ENCODE measurements around the gene MRPS24.

The MRPS24 gene

DNA sequence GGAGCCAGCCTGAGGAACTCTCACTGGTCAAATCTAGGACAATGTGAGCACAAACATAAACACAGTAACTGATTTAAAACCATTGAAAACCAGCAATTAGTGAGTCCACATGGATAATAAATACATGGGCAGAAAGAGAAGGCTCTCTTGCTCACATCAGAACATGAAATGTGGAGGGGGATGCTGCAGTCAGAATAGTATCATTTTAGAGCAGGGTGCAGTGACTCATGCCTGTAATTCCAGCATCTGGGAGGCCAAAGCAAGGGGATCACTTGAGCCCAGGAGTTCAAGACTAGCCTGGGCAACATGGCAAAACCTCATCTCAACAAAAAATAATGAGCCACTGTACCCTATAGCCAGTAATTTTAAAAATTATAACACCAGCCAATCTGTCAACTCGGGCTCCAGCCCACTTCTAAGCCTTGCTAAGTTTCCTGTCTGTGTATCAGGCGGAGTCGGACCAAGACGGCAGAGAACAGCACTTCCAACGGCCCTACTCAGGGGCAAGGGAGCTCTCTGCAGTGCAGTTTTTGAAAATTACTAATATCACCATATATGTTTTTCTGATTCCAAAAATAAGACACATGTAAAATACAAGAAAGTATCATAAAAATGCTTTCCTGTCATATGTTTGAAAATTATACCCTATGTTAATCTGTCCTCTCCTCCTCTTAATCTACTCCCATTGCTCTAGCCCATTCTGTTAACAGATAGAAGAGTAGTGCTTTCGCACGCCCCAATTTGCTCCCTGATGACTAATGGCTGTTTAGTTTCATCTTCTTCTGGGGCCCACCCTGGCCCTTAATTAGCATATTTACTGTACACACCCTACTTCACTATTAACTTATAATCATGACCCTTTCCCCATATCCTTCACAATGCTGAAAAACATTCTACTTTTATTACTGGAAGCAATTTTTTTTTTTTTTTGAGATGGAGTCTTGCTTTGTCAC lies 20.0 kb upstream of the MRPS24 start:
- TF ChIP-seq CTCF (IDR thresholded peaks at IDR 0.05; ENCODE audit: insufficient read depth, low read depth, low read length, missing control alignments), result no peak
- no peak for DNase-seq (ENCODE audit: low read depth)
- no peak overlapping the region for H3K4me3 ChIP-seq (ENCODE audit: low read depth, low read length)

DNA sequence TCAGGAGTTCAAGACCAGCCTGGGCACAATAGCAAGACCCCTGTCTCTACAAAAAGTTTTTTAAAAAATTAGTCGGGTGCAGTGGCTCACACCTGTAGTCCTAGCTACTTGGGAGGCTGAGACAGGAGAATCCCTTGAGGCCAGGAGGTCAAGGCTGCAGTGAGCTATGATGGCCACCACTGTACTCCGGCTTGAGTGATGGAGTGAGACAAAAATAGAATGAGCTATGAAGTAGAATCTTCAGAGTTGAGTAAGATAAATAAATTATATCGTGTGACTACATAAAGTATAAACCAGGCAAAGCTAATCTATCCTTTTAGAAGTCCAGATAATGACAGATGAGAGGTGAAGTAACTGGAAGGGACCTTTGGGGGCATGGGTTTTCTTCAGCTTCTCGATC lies 15.3 kb upstream of the MRPS24 start:
- H3K4me3 ChIP-seq (ENCODE audit: low read depth, low read length), result no peak overlapping the region
- DNase-seq (ENCODE audit: low read depth), result no peak
- no peak for TF ChIP-seq CTCF (IDR thresholded peaks at IDR 0.05; ENCODE audit: insufficient read depth, low read depth, low read length, missing control alignments)

DNA sequence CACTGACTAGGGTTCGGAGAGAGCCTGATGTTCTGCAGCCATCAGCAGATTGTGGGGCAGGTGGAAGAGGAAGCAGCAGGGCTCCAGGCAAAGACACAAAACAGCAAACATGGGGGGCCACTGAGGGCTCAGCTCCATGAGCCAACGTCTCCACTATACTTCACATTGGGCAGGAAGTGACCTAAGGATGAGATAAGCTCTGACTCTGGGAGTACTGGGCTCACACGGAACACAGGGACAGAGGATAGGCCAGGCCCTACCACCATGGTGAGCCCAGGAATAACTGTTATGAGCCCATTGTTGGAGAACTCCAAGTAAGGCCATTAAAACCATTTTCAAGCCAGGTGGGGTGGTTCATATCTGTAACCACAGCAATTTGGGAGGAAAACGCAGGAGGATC lies 14.9 kb upstream of the MRPS24 start:
- no peak for TF ChIP-seq CTCF (IDR thresholded peaks at IDR 0.05; ENCODE audit: insufficient read depth, low read depth, low read length, missing control alignments)
- H3K4me3 ChIP-seq (ENCODE audit: low read depth, low read length), result no peak overlapping the region
- DNase-seq (ENCODE audit: low read depth), result no peak

- no peak for TF ChIP-seq CTCF (IDR thresholded peaks at IDR 0.05; ENCODE audit: insufficient read depth, low read depth, low read length, missing control alignments)
- no peak overlapping the region for H3K4me3 ChIP-seq (ENCODE audit: low read depth, low read length)
- DNase-seq (ENCODE audit: low read depth), result no peak
Measured at GRCh38 chr7:43880596-43880995, 11.3 kb upstream of the MRPS24 start.

- DNase-seq (ENCODE audit: low read depth), result no peak
- no peak overlapping the region for H3K4me3 ChIP-seq (ENCODE audit: low read depth, low read length)
- TF ChIP-seq CTCF (IDR thresholded peaks at IDR 0.05; ENCODE audit: insufficient read depth, low read depth, low read length, missing control alignments), result no peak
Measured at GRCh38 chr7:43879477-43879876, 10.2 kb upstream of the MRPS24 start.

- no peak overlapping the region for H3K4me3 ChIP-seq (ENCODE audit: low read depth, low read length)
- DNase-seq (ENCODE audit: low read depth), result no peak
- TF ChIP-seq CTCF (IDR thresholded peaks at IDR 0.05; ENCODE audit: insufficient read depth, low read depth, low read length, missing control alignments), result no peak
Measured at GRCh38 chr7:43878867-43879266, 9.6 kb upstream of the MRPS24 start.

All from GM12865 (cell line).